WERI-Rb-1 (cell line): ENCODE data around the gene EFCAB11.

Source experiments
- DNase-seq: peaks from one replicate; pipeline ENCODE4 v3.0.0-alpha.2; 2020
- H3K27ac ChIP-seq: fragments of 250-450 bp; sonication (Bioruptor Pico); 2 replicates; pipeline ENCODE4 v1.5.1; 2020; ENCODE audit warnings: mild to moderate bottlenecking, moderate library complexity
- H3K27me3 ChIP-seq: fragments of 250-450 bp; sonication (Bioruptor Pico); 2 replicates; pipeline ENCODE4 v1.5.1; 2021; ENCODE audit warnings: mild to moderate bottlenecking, low read depth, moderate library complexity; ENCODE audit not compliant: insufficient read depth, severe bottlenecking
- H3K36me3 ChIP-seq: fragments of 250-450 bp; sonication (Bioruptor Pico); 2 replicates; pipeline ENCODE4 v1.5.1; 2020; ENCODE audit warnings: mild to moderate bottlenecking, moderate library complexity
- H3K4me3 ChIP-seq: 2 replicates; pipeline ENCODE4 v1.5.1; 2011; ENCODE audit warnings: low read depth, mild to moderate bottlenecking, control low read depth, low read length
- H3K9me3 ChIP-seq: fragments of 250-450 bp; sonication (Bioruptor Pico); 2 replicates; pipeline ENCODE4 v1.5.1; 2021; ENCODE audit warnings: mild to moderate bottlenecking, moderate library complexity; ENCODE audit not compliant: severe bottlenecking
- TF ChIP-seq, protein P1 (sequence below): IDR thresholded peaks from 2 replicates; pipeline ENCODE4 v1.5.1; 2011; ENCODE audit warnings: low read depth, mild to moderate bottlenecking, control low read depth, inconsistent platforms, low read length

EFCAB11 gene

DNA sequence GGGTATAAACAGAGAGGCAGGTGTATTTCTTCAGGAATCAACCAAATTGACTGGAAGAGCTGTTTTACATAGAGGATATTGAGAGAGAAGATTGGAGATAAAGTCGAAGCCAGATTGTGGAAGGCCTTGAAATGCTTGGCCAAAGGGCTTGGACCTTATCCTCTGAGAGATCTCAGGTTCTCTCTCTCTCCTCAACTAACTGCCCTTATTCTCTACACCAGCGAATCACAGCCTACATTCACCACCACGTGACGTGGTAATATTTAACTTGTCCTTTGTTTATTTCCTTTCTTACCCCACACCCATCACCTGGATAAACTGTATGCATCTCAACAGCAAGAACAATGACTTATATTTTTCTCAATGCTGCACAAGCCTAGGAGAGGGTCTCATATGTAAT is 207.4 kb downstream of the EFCAB11 start:
- Histone ChIP-seq H3K27ac (no peak overlapping the region), H3K27me3 (no peaks in the 10 kb centered on the region), H3K4me3 (no peak overlapping the region), H3K36me3 (no peaks in the 10 kb centered on the region), H3K9me3 (peaks cover 4% of the 10 kb centered on the region)
- no peak for DNase-seq
- TF ChIP-seq, protein P1, sequence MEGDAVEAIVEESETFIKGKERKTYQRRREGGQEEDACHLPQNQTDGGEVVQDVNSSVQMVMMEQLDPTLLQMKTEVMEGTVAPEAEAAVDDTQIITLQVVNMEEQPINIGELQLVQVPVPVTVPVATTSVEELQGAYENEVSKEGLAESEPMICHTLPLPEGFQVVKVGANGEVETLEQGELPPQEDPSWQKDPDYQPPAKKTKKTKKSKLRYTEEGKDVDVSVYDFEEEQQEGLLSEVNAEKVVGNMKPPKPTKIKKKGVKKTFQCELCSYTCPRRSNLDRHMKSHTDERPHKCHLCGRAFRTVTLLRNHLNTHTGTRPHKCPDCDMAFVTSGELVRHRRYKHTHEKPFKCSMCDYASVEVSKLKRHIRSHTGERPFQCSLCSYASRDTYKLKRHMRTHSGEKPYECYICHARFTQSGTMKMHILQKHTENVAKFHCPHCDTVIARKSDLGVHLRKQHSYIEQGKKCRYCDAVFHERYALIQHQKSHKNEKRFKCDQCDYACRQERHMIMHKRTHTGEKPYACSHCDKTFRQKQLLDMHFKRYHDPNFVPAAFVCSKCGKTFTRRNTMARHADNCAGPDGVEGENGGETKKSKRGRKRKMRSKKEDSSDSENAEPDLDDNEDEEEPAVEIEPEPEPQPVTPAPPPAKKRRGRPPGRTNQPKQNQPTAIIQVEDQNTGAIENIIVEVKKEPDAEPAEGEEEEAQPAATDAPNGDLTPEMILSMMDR = no peak

DNA sequence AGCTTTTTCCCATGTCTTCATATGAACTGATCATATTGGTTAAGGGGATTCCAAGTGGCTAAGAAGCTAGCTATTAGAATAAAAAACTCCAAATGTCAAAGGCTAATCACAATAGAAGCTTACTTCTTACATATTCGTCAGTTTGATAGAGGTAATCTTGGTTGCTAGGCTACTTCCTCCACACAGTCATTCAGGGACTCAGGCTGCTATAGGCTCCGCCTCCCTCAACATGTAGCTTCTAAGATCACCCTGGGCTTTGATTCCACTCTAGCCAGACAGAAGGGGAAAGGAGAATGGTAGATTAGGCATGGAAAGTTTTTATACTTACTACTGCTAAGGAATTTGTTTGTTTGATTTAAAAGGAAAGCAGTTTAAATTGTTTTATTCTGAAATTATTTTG is 207.9 kb downstream of the EFCAB11 start:
- Histone ChIP-seq H3K27ac (no peak overlapping the region), H3K27me3 (no peaks in the 10 kb centered on the region), H3K4me3 (no peak overlapping the region), H3K9me3 (peaks cover 7% of the 10 kb centered on the region), H3K36me3 (no peaks in the 10 kb centered on the region)
- TF ChIP-seq, protein P1 = no peak
- DNase-seq = no peak

DNA sequence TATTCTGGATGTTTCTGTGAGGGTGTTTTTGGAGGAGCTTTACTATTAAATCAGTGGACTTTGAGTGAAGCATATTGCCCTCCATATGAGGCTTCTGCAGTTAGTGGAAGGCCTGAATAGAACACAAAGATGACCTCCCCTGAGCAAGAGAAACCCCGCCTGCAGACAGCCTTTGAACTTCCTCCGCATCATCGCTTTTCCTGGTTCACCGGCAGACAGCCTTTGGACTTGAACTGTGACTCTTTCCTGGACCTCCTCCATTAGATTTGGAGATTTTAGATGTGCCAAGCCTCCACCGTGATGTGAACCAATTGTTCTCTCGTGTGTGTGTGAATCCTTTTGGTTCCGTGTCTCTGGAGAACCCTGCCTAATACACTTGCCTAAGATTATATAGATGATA is 208.4 kb downstream of the EFCAB11 start:
- H3K36me3 ChIP-seq = no peaks in the 10 kb centered on the region
- peaks cover 13% of the 10 kb centered on the region for H3K9me3 ChIP-seq
- no peak overlapping the region for H3K4me3 ChIP-seq
- no peak overlapping the region for H3K27ac ChIP-seq
- TF ChIP-seq, protein P1 = no peak
- no peaks in the 10 kb centered on the region for H3K27me3 ChIP-seq
- DNase-seq = no peak
